Activated CD8-positive, alpha-beta memory T cell treated with anti-CD3 and anti-CD28 coated beads, Interleukin-2, amount 50 U/mL, for 1 hour (primary cell): ENCODE results near the gene CACNA1C.

Experiments
- DNase-seq: peaks from one replicate; pipeline ENCODE4 v3.0.0-alpha.2; 2020; ENCODE audit errors: extremely low read depth

CACNA1C gene

GRCh38 chr12:2645460-2645859, 592.7 kb downstream of the CACNA1C start:
- DNase-seq: no peak

- no peak for DNase-seq
Measured at GRCh38 chr12:2646341-2646740, 593.6 kb downstream of the CACNA1C start.

GRCh38 chr12:2647186-2647585, 594.4 kb downstream of the CACNA1C start:
- DNase-seq: no peak

- DNase-seq: no peak
Measured at GRCh38 chr12:2648406-2648805, 595.6 kb downstream of the CACNA1C start.

- DNase-seq: no peak
Measured at GRCh38 chr12:2649201-2650030, 596.6 kb downstream of the CACNA1C start.

GRCh38 chr12:2650261-2651067, 597.7 kb downstream of the CACNA1C start:
- no peak for DNase-seq

GRCh38 chr12:2651068-2651965, 598.5 kb downstream of the CACNA1C start:
- no peak for DNase-seq

- DNase-seq: no peak
Measured at GRCh38 chr12:2652011-2652400, 599.2 kb downstream of the CACNA1C start.

GRCh38 chr12:2652401-2653081, 599.8 kb downstream of the CACNA1C start:
- no peak for DNase-seq

GRCh38 chr12:2653461-2653965, 600.7 kb downstream of the CACNA1C start:
- no peak for DNase-seq

- DNase-seq: no peak
Measured at GRCh38 chr12:2654311-2654710, 601.5 kb downstream of the CACNA1C start.

- DNase-seq: no peak
Measured at GRCh38 chr12:2654741-2655140, 602.0 kb downstream of the CACNA1C start.

GRCh38 chr12:2662524-2662923, 609.7 kb downstream of the CACNA1C start:
- DNase-seq: no peak

- DNase-seq: no peak
Measured at GRCh38 chr12:2664721-2665577, 612.2 kb downstream of the CACNA1C start.

- no peak for DNase-seq
Measured at GRCh38 chr12:2666411-2666810, 613.6 kb downstream of the CACNA1C start.

GRCh38 chr12:2666846-2667245, 614.1 kb downstream of the CACNA1C start:
- no peak for DNase-seq

- DNase-seq: no peak
Measured at GRCh38 chr12:2667716-2668440, 615.1 kb downstream of the CACNA1C start.

GRCh38 chr12:2668816-2669215, 616.0 kb downstream of the CACNA1C start:
- no peak for DNase-seq

- DNase-seq: no peak
Measured at GRCh38 chr12:2669560-2669959, 616.8 kb downstream of the CACNA1C start.

GRCh38 chr12:2672863-2673262, 620.1 kb downstream of the CACNA1C start:
- DNase-seq: no peak
